ENCODE measurements around the gene RPL18.

The RPL18 gene

GRCh38 chr19:48575931-48576622 lies 42.9 kb downstream of the RPL18 start:
- no peak for TF ChIP-seq CTCF (IDR thresholded peaks at IDR 0.05; ENCODE audit: control insufficient read depth, insufficient read depth, low read depth, low read length, missing control alignments)
- H3K4me3 ChIP-seq (ENCODE audit: control insufficient read depth, low read depth, low read length): no peak overlapping the region
- no peak for DNase-seq (ENCODE audit: low read depth)

DNA sequence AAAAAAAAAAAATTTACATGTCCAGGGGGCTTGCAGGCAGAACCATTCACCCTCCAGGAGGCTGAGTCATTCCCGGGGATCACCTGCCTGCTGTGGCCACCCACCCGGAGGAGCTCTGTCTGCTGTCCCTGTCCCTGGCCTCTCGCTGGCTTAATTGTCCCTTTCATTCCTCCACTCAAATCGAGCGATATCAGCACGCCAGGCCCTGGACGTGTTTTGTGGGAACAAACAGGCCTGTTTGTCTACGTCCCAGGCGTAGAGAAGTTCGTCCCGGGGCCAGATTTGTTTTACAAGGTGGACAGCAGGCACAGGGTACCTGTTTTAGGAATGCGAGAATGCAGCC lies 45.8 kb downstream of the RPL18 start:
- no peak for DNase-seq (ENCODE audit: low read depth)
- H3K4me3 ChIP-seq (ENCODE audit: control insufficient read depth, low read depth, low read length): no peak overlapping the region
- no peak for TF ChIP-seq CTCF (IDR thresholded peaks at IDR 0.05; ENCODE audit: control insufficient read depth, insufficient read depth, low read depth, low read length, missing control alignments)

DNA sequence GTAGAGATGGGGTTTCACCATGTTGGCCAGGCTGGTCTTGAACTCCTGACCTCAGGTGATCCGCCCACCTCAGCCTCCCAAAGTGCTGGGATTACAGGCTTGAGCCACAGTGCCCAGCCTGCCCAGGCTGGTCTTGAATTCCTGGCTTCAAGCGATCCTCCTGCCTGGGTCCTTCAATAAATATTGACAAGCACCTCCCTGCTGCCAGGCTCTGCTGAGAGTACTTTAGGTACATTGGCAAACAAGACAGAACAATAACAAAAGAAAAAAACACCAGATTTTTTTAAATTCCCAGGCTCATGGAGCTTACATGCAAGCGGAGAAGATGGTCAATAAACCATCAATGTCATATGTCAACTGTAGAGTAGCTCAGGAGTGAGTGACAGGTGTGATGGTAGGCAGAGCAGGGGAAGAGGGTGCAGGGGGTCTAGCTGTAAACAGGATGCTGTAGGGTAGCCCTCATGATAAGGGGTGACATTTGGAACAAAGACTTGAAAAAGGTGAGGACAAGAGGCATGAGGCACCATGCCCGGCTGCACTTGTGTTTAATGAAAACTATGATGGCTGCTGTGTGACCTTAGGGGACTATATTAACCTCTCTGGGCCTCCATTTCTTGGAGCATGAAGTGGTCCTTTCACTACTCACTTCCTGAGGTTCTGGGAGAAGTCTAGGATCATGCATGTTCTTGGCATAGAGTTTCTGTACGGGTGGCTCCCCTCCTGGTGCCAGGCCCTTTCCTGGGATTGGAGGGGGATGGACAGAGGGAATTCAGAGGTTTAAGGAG lies 47.4 kb downstream of the RPL18 start:
- no peak for TF ChIP-seq CTCF (IDR thresholded peaks at IDR 0.05; ENCODE audit: control insufficient read depth, insufficient read depth, low read depth, low read length, missing control alignments)
- H3K4me3 ChIP-seq (ENCODE audit: control insufficient read depth, low read depth, low read length): no peak overlapping the region
- no peak for DNase-seq (ENCODE audit: low read depth)

DNA sequence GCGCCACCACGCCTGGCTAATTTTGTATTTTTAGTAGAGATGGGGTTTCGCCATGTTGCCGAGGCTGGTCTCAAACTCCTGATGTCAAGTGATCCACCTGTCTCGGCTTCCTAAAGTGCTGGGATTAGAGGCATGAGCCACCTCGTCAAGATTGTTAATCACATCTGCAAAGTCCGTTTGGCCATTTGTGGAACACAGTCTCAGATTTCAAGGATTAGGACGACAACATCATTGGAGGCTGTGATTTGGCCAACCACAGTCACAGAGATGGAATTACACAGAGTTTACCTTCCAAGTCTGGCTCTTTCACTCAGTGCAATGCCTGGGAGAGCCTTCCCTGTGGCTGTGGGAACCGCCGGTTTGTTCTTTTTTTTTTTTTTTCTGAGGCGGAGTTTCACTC lies 49.2 kb downstream of the RPL18 start:
- TF ChIP-seq CTCF (IDR thresholded peaks at IDR 0.05; ENCODE audit: control insufficient read depth, insufficient read depth, low read depth, low read length, missing control alignments): no peak
- DNase-seq (ENCODE audit: low read depth): no peak
- no peak overlapping the region for H3K4me3 ChIP-seq (ENCODE audit: control insufficient read depth, low read depth, low read length)

DNA sequence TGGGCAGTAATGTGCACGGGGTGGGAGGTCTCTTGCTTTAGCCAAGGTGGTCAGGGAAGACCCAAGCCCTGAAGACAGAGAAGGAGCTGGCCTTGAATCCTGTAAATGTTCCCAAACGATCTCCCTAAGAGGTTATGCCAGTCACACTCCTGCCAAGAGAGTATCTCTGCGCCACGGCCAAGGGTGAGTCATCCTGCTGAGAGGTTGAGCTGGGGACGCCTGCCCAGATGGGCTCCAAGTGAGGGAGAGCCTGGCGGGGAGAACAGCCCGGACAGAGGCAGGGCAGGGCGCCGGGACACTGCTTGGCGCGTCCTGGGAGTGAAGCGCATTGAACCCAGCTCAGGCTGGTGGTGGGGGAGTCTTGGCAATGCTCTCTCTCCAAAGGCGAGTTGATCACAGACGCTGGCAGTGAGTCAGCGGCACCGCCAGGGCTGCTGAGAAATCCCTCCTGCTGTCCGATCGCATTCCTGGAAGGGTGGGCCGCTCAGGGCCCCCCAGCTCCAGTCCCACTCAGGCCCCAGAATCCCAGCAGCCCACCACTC lies 50.6 kb downstream of the RPL18 start:
- DNase-seq (ENCODE audit: low read depth): no peak
- peak overlapping the region; percentile 13 for H3K4me3 ChIP-seq (ENCODE audit: control insufficient read depth, low read depth, low read length)
- TF ChIP-seq CTCF (IDR thresholded peaks at IDR 0.05; ENCODE audit: control insufficient read depth, insufficient read depth, low read depth, low read length, missing control alignments): no peak
